ENCODE results near the gene SNX21. TPM values are rescaled to one million over a fixed set of nuclear protein-coding genes. Genes with fewer than 3 reads are reported as not detected.
A peak's percentile ranks its signal among the peaks of the same experiment; 100 is the strongest.
"Not testable (repeated sequence)": the region's sequence is repeated elsewhere in the genome, so short reads cannot be mapped to it uniquely, and the experiment has no call there.

Gene SNX21
- total and polyA plus RNA-seq, 4 donors, result 3.8 to 10.6 (median 4.8) TPM

DNA sequence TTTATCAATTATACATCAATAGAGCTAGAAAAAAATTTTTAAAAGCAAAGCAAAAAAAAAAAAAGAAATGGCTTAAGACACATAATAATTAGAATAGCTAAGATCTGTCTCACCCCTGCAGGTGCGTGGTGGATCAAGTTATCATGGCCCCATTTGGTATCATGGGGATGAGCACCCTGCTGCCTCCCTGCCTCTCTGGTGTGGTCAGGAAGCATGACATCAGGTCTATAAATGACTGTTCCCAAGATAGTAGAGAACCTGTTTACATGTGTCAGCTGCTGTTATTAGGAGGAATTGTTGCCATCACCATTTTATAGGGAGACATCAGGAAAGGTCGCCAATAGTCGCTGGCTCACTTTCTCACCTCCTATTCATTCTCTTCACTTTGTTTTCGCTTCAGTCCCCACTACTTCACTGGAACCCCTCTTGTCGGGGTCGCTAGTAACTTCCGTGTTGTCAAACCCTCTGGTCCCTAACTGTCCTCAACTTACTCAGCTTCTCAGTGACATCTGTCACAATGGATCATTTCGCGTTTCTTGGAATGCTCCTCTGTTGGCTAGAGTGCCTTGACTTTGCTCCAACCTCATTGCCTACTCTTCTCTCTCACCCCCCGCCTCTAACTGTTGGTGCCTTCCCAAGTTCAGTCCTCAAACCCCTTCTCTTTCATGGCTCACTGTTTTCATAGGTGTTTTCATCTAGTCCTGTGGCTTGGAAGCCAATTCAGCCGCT is 37.1 kb upstream of the SNX21 start (continued):
- TF ChIP-seq, protein P1, sequence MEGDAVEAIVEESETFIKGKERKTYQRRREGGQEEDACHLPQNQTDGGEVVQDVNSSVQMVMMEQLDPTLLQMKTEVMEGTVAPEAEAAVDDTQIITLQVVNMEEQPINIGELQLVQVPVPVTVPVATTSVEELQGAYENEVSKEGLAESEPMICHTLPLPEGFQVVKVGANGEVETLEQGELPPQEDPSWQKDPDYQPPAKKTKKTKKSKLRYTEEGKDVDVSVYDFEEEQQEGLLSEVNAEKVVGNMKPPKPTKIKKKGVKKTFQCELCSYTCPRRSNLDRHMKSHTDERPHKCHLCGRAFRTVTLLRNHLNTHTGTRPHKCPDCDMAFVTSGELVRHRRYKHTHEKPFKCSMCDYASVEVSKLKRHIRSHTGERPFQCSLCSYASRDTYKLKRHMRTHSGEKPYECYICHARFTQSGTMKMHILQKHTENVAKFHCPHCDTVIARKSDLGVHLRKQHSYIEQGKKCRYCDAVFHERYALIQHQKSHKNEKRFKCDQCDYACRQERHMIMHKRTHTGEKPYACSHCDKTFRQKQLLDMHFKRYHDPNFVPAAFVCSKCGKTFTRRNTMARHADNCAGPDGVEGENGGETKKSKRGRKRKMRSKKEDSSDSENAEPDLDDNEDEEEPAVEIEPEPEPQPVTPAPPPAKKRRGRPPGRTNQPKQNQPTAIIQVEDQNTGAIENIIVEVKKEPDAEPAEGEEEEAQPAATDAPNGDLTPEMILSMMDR (IDR thresholded peaks at IDR 0.05; ENCODE audit: low read depth, low read length, missing input control), result no peak
- TF ChIP-seq, protein P2, sequence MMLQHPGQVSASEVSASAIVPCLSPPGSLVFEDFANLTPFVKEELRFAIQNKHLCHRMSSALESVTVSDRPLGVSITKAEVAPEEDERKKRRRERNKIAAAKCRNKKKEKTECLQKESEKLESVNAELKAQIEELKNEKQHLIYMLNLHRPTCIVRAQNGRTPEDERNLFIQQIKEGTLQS (IDR thresholded peaks at IDR 0.05), result no peak
- no peak for TF ChIP-seq HNF4A (conservative IDR thresholded peaks at IDR 0.05)
- TF ChIP-seq HNF4G (IDR thresholded peaks at IDR 0.05), result no peak

DNA sequence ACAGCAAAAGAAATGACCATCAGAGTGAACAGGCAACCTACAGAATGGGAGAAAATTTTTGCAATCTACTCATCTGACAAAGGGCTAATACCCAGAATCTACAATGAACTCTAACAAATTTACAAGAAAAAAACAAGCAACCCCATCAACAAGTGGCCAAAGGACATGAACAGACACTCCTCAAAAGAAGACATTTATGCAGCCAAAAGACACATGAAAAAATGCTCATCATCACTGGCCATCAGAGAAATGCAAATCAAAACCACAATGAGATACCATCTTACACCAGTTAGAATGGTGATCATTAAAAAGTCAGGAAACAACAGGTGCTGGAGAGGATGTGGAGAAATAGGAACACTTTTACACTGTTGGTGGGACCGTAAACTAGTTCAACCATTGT is 36.1 kb upstream of the SNX21 start:
- no CpG with 5 or more reads among the region's 1 CpG for WGBS
- not testable (repeated sequence) for H3K4me3 ChIP-seq (ENCODE audit: low read depth in 1 of 3, low read length in 3 of 3); H3K4me1 ChIP-seq (ENCODE audit: control insufficient read depth in 4 of 4, insufficient read depth in 4 of 4, low read length in 3 of 4); H3K27me3 ChIP-seq (ENCODE audit: control insufficient read depth in 4 of 4, insufficient read depth in 4 of 4, low read length in 3 of 4); H3K9ac ChIP-seq (ENCODE audit: low read depth in 1 of 2, low read length in 2 of 2); H3K9me3 ChIP-seq (ENCODE audit: control insufficient read depth in 4 of 4, low read length in 3 of 4); DNase-seq (ENCODE audit: low spot score); H3K27ac ChIP-seq (ENCODE audit: low read depth in 1 of 2, low read length in 2 of 2)
- H3K36me3 ChIP-seq (ENCODE audit: control insufficient read depth in 4 of 4, insufficient read depth in 3 of 4, low read depth in 1 of 4, low read length in 3 of 4), result peaks cover 4 to 43% (median 36%) of the 10 kb centered on the region in 4 donors

DNA sequence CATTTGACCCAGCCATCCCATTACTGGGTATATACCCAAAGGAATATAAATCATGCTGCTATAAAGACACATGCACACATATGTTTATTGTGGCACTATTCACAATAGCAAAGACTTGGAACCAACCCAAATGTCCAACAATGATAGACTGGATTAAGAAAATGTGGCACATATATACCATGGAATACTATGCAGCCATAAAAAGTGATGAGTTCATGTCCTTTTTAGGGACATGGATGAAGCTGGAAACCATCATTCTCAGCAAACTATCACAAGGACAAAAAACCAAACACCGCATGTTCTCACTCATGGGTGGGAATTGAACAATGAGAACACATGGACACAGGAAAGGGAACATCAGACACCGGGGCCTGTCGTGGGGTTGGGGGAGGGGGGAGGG is 35.6 kb upstream of the SNX21 start:
- H3K9me3 ChIP-seq (ENCODE audit: control insufficient read depth in 4 of 4, low read length in 3 of 4); H3K27ac ChIP-seq (ENCODE audit: low read depth in 1 of 2, low read length in 2 of 2); H3K4me1 ChIP-seq (ENCODE audit: control insufficient read depth in 4 of 4, insufficient read depth in 4 of 4, low read length in 3 of 4); H3K27me3 ChIP-seq (ENCODE audit: control insufficient read depth in 4 of 4, insufficient read depth in 4 of 4, low read length in 3 of 4); DNase-seq (ENCODE audit: low spot score); H3K4me3 ChIP-seq (ENCODE audit: low read depth in 1 of 3, low read length in 3 of 3); H3K9ac ChIP-seq (ENCODE audit: low read depth in 1 of 2, low read length in 2 of 2): not testable (repeated sequence)
- H3K36me3 ChIP-seq (ENCODE audit: control insufficient read depth in 4 of 4, insufficient read depth in 3 of 4, low read depth in 1 of 4, low read length in 3 of 4), result peaks cover 4 to 46% (median 40%) of the 10 kb centered on the region in 4 donors
- WGBS, result 90% methylated on average over 3 of the region's 3 CpGs

DNA sequence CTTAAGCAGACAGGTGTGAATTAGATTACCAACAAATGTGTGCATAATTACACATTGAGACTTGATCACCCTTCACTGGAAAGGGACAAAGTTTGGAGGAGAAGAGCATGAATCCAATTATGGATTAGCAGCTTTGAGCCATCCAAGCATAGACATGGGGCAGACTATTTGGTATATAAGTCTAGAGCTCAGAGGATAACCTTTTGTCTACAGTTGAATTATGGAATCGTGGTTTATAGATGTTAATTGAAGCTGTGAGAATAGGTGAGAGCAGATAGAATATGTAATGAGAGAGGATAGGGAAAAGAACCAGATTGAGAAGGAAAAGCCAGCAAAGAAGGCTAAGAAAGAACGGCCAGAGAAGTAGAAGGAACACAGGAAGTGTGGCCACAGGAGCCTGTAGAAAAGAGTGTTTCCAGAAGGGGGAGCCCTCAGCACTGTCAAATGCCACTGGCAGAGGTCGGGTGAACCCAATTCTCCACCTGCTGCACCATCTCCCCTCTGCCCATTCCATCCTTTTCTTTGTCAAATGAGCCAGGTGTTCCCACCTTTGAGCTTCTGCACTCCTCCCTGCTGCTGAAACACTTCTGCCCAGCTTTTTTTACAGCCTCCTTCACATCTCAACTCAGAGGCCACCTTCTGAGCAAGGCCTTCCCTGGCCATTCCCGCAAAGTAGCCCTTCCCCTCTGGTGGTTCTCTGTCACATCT is 34.5 kb upstream of the SNX21 start:
- H3K9ac ChIP-seq (ENCODE audit: low read depth in 1 of 2, low read length in 2 of 2), result no peak overlapping the region
- no peaks in the 10 kb centered on the region for H3K27me3 ChIP-seq (ENCODE audit: control insufficient read depth in 4 of 4, insufficient read depth in 4 of 4, low read length in 3 of 4)
- 42% methylated on average over 4 of the region's 4 CpGs for WGBS
- no peaks in the 10 kb centered on the region for H3K4me1 ChIP-seq (ENCODE audit: control insufficient read depth in 4 of 4, insufficient read depth in 4 of 4, low read length in 3 of 4)
- no peak overlapping the region for H3K4me3 ChIP-seq (ENCODE audit: low read depth in 1 of 3, low read length in 3 of 3)
- DNase-seq (ENCODE audit: low spot score), result peak; percentile 72
- peaks cover 8 to 54% (median 48%) of the 10 kb centered on the region in 4 donors for H3K36me3 ChIP-seq (ENCODE audit: control insufficient read depth in 4 of 4, insufficient read depth in 3 of 4, low read depth in 1 of 4, low read length in 3 of 4)
- no peak for TF ChIP-seq NR2F2 (IDR thresholded peaks at IDR 0.05)
- peak; percentile 72 to 80 for TF ChIP-seq RAD21 (IDR thresholded peaks at IDR 0.05)
- TF ChIP-seq, protein P3, sequence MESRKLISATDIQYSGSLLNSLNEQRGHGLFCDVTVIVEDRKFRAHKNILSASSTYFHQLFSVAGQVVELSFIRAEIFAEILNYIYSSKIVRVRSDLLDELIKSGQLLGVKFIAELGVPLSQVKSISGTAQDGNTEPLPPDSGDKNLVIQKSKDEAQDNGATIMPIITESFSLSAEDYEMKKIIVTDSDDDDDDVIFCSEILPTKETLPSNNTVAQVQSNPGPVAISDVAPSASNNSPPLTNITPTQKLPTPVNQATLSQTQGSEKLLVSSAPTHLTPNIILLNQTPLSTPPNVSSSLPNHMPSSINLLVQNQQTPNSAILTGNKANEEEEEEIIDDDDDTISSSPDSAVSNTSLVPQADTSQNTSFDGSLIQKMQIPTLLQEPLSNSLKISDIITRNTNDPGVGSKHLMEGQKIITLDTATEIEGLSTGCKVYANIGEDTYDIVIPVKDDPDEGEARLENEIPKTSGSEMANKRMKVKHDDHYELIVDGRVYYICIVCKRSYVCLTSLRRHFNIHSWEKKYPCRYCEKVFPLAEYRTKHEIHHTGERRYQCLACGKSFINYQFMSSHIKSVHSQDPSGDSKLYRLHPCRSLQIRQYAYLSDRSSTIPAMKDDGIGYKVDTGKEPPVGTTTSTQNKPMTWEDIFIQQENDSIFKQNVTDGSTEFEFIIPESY (IDR thresholded peaks at IDR 0.05), result no peak
- TF ChIP-seq, protein P2 (IDR thresholded peaks at IDR 0.05), result no peak
- TF ChIP-seq, protein P1 (IDR thresholded peaks at IDR 0.05; ENCODE audit: low read depth, low read length, missing input control), result peak; percentile 56
- TF ChIP-seq, protein P4, sequence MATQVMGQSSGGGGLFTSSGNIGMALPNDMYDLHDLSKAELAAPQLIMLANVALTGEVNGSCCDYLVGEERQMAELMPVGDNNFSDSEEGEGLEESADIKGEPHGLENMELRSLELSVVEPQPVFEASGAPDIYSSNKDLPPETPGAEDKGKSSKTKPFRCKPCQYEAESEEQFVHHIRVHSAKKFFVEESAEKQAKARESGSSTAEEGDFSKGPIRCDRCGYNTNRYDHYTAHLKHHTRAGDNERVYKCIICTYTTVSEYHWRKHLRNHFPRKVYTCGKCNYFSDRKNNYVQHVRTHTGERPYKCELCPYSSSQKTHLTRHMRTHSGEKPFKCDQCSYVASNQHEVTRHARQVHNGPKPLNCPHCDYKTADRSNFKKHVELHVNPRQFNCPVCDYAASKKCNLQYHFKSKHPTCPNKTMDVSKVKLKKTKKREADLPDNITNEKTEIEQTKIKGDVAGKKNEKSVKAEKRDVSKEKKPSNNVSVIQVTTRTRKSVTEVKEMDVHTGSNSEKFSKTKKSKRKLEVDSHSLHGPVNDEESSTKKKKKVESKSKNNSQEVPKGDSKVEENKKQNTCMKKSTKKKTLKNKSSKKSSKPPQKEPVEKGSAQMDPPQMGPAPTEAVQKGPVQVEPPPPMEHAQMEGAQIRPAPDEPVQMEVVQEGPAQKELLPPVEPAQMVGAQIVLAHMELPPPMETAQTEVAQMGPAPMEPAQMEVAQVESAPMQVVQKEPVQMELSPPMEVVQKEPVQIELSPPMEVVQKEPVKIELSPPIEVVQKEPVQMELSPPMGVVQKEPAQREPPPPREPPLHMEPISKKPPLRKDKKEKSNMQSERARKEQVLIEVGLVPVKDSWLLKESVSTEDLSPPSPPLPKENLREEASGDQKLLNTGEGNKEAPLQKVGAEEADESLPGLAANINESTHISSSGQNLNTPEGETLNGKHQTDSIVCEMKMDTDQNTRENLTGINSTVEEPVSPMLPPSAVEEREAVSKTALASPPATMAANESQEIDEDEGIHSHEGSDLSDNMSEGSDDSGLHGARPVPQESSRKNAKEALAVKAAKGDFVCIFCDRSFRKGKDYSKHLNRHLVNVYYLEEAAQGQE (IDR thresholded peaks at IDR 0.05), result no peak
- no peak for TF ChIP-seq TAF1 (conservative IDR thresholded peaks at IDR 0.05)
- no peak for TF ChIP-seq FOXA2 (IDR thresholded peaks at IDR 0.05)
- H3K27ac ChIP-seq (ENCODE audit: low read depth in 1 of 2, low read length in 2 of 2), result no peak overlapping the region
- H3K9me3 ChIP-seq (ENCODE audit: control insufficient read depth in 4 of 4, low read length in 3 of 4), result no peaks in the 10 kb centered on the region
